Measurements from ENCODE around the gene CA10. TPM values are rescaled to one million over a fixed set of nuclear protein-coding genes. Genes with fewer than 3 reads are reported as not detected.

The CA10 gene
- total and polyA plus RNA-seq, 11 donors: not detected

- no peak for ATAC-seq
- 82 to 92% (median 88%) methylated on average over 1 of the region's 1 CpG for WGBS, 4 donors
- intact Hi-C loops (cut with DNase I): no loop called here
Observed at GRCh38 chr17:51827140-51827539, 331.4 kb downstream of the CA10 start.

GRCh38 chr17:51820766-51821165, 337.7 kb downstream of the CA10 start:
- no peaks in the 10 kb centered on the region for H3K36me3 ChIP-seq
- 37 to 57% (median 54%) methylated on average over 1 of the region's 1 CpG for WGBS, 4 donors
- TF ChIP-seq POLR2A (IDR thresholded peaks at IDR 0.05): no peak
- TF ChIP-seq CTCF (IDR thresholded peaks at IDR 0.05): no peak
- no peak for ATAC-seq
- intact Hi-C loops (cut with DNase I): loop anchor here in 1 of 10 donors (5.0 kb wide), 1 partner anchor 48 kb away; no protein-coding TSS in a partner anchor
- H3K4me1 ChIP-seq: no peaks in the 10 kb centered on the region
- no peak overlapping the region for H3K27ac ChIP-seq
- peaks cover 0 to 4% (median 0%) of the 10 kb centered on the region in 9 donors for H3K27me3 ChIP-seq
- H3K4me3 ChIP-seq: no peak overlapping the region
- no peak for DNase-seq
- H3K9me3 ChIP-seq: no peaks in the 10 kb centered on the region

More at GRCh38 chr17:51827140-51827539, 331.4 kb downstream of the CA10 start:
- Histone ChIP-seq H3K4me1 (no peaks in the 10 kb centered on the region), H3K27me3 (peaks cover 0 to 3% (median 0%) of the 10 kb centered on the region in 9 donors), H3K4me3 (no peak overlapping the region), H3K27ac (no peak overlapping the region), H3K9me3 (no peaks in the 10 kb centered on the region), H3K36me3 (no peaks in the 10 kb centered on the region)
- DNase-seq: no peak
- TF ChIP-seq POLR2A (IDR thresholded peaks at IDR 0.05): no peak
- no peak for TF ChIP-seq CTCF (IDR thresholded peaks at IDR 0.05)

GRCh38 chr17:51820252-51820651, 338.3 kb downstream of the CA10 start:
- TF ChIP-seq POLR2A (IDR thresholded peaks at IDR 0.05) (no peak), CTCF (IDR thresholded peaks at IDR 0.05) (no peak)
- 82 to 87% (median 86%) methylated on average over 5 to 6 of the region's 6 CpGs for WGBS, 4 donors

GRCh38 chr17:51819341-51820219, 338.9 kb downstream of the CA10 start:
- Histone ChIP-seq H3K27me3 (peaks cover 0 to 4% (median 0%) of the 10 kb centered on the region in 9 donors), H3K9me3 (no peaks in the 10 kb centered on the region), H3K27ac (no peak overlapping the region), H3K4me3 (no peak overlapping the region), H3K4me1 (no peaks in the 10 kb centered on the region), H3K36me3 (no peaks in the 10 kb centered on the region)
- ATAC-seq: no peak
- no peak for DNase-seq
- TF ChIP-seq POLR2A (IDR thresholded peaks at IDR 0.05) (no peak), CTCF (IDR thresholded peaks at IDR 0.05) (no peak)
- WGBS, 4 donors: 58 to 75% (median 64%) methylated on average over 6 of the region's 6 CpGs
- intact Hi-C loops (cut with DNase I): loop anchor here in 1 of 10 donors (5.0 kb wide), 1 partner anchor 47 kb away; no protein-coding TSS in a partner anchor

More at GRCh38 chr17:51820252-51820651, 338.3 kb downstream of the CA10 start:
- no peaks in the 10 kb centered on the region for H3K4me1 ChIP-seq
- DNase-seq (no peak), ATAC-seq (no peak)
- no peak overlapping the region for H3K4me3 ChIP-seq
- no peak overlapping the region for H3K27ac ChIP-seq
- H3K36me3 ChIP-seq: no peaks in the 10 kb centered on the region
- intact Hi-C loops (cut with DNase I): loop anchor here in 1 of 10 donors (5.0 kb wide), 1 partner anchor 48 kb away; no protein-coding TSS in a partner anchor
- peaks cover 0 to 4% (median 0%) of the 10 kb centered on the region in 9 donors for H3K27me3 ChIP-seq
- H3K9me3 ChIP-seq: no peaks in the 10 kb centered on the region

All from heart left ventricle (tissue), 16 donors.